ENCODE measurements around the gene NOTCH4.

DNA sequence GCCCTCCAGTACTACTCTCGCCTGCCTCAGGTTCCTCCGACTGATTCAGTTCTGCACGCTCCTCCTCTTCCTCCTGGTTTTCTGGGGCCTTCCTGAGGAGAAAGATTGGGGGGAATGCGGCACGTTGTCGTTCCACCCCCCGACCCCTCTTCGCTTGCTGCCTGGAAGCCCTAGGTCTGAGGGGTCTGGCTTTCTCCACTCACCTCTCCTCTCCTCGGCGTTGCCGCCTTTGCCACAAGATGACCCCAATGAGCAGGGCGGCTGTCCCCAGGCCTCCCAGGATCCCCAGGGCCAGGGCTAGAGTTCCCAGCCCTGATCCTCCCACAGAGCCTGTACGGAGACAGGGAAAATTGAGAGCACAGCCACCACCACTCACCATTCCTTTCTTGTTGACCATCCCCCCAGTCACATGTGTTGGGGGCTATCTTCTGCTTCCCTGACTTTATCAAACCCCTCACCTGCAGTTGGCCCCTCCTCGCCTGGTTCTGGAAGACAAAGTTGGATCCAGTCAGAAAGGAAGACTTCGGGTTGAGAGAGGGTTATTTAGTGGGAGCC is 42.6 kb downstream of the NOTCH4 start:
- TF ChIP-seq, protein P1, sequence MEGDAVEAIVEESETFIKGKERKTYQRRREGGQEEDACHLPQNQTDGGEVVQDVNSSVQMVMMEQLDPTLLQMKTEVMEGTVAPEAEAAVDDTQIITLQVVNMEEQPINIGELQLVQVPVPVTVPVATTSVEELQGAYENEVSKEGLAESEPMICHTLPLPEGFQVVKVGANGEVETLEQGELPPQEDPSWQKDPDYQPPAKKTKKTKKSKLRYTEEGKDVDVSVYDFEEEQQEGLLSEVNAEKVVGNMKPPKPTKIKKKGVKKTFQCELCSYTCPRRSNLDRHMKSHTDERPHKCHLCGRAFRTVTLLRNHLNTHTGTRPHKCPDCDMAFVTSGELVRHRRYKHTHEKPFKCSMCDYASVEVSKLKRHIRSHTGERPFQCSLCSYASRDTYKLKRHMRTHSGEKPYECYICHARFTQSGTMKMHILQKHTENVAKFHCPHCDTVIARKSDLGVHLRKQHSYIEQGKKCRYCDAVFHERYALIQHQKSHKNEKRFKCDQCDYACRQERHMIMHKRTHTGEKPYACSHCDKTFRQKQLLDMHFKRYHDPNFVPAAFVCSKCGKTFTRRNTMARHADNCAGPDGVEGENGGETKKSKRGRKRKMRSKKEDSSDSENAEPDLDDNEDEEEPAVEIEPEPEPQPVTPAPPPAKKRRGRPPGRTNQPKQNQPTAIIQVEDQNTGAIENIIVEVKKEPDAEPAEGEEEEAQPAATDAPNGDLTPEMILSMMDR (tag by site-specific recombination; IDR thresholded peaks at IDR 0.05) = no peak
- TF ChIP-seq ZNF302 (tag by site-specific recombination; IDR thresholded peaks at IDR 0.05; ENCODE audit: low read depth) (no peak), HOXA7 (CRISPR knock-in tag; IDR thresholded peaks at IDR 0.05; ENCODE audit: borderline replicate concordance) (no peak)

Data from HEK293 (cell line).